DND-41 (cell line): Measurements from ENCODE around the gene SEC14L5.
"Not testable (repeated sequence)": the region's sequence is repeated elsewhere in the genome, so short reads cannot be mapped to it uniquely, and the experiment has no call there.

Experiments
- CTCF ChIP-seq: IDR thresholded peaks from 2 replicates; pipeline ENCODE4 v1.5.1; 2012; ENCODE audit warnings: borderline replicate concordance, low read length, moderate library complexity, mild to moderate bottlenecking; ENCODE audit not compliant: poor library complexity, severe bottlenecking; ENCODE audit errors: extremely low read depth
- EZH2 ChIP-seq: IDR thresholded peaks from 3 replicates; pipeline ENCODE4 v1.6.1; 2012; ENCODE audit warnings: borderline replicate concordance, low read depth, mild to moderate bottlenecking, moderate library complexity, low read length, inconsistent platforms; ENCODE audit not compliant: severe bottlenecking

- TF ChIP-seq EZH2, CTCF: not testable (repeated sequence)
Measured at GRCh38 chr16:5044581-5044980, 86.5 kb downstream of the SEC14L5 start.
